ENCODE results near the gene IQCH. TPM values are rescaled to one million over a fixed set of nuclear protein-coding genes. Genes with fewer than 3 reads are reported as not detected.
A peak's percentile ranks its signal among the peaks of the same experiment; 100 is the strongest.

IQCH gene
- total and polyA plus RNA-seq, 9 of the 15 experiments (the other 6 are each of a cell fraction or from before 2014, with no cell fraction given): 1.8 to 3.9 (median 2.7) TPM

DNA sequence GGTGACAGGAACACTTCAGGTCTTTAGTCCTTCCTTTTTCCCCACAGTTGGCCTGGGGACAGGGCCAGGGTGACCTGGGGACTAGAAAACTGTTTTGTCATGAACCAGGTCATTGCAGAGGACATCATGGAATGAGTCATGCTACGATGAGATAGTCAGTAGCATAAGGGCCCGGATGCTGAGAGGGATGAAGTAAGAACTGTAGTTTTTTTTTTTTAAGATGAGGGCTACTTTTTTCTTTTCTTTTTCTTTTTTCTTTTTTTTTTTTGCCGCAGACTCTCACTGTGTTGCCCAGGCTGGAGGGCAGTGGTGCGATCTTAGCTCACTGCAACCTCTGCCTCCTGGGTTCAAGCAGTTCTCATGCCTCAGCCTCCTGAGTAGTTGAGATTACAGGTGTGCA is 295.9 kb downstream of the IQCH start (continued):
- 0 out of 4 replicates have a peak, but pooled peaks of 1 of the 2 experiments have one; percentile 20 for TF ChIP-seq HDAC1 (IDR thresholded peaks at IDR 0.05)
- TF ChIP-seq FUS (optimal IDR thresholded peaks at IDR 0.05; ENCODE audit: low read depth, low read length): no peak
- TF ChIP-seq PYGO2 (tag; IDR thresholded peaks at IDR 0.05): peak; percentile 63; the same call in 1 of the 2 replicates
- TF ChIP-seq ZNF507 (tag; conservative IDR thresholded peaks at IDR 0.05): no peak
- peak; percentile 98 for TF ChIP-seq ESRRA (IDR thresholded peaks at IDR 0.05; ENCODE audit: borderline replicate concordance, low read depth)
- peak; percentile 70; the same call in 1 of the 2 replicates for TF ChIP-seq CREM (IDR thresholded peaks at IDR 0.05; ENCODE audit: low read depth)
- TF ChIP-seq, protein P1, sequence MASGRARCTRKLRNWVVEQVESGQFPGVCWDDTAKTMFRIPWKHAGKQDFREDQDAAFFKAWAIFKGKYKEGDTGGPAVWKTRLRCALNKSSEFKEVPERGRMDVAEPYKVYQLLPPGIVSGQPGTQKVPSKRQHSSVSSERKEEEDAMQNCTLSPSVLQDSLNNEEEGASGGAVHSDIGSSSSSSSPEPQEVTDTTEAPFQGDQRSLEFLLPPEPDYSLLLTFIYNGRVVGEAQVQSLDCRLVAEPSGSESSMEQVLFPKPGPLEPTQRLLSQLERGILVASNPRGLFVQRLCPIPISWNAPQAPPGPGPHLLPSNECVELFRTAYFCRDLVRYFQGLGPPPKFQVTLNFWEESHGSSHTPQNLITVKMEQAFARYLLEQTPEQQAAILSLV (tag; IDR thresholded peaks at IDR 0.05): 0 out of 2 replicates have a peak, but pooled peaks have one; percentile 10
- peak; percentile 69; the same call in 1 of the 2 replicates for TF ChIP-seq ZKSCAN8 (CRISPR knock-in tag; IDR thresholded peaks at IDR 0.05)
- TF ChIP-seq CEBPG (CRISPR knock-in tag; IDR thresholded peaks at IDR 0.05): no peak
- TF ChIP-seq CEBPG (tag; conservative IDR thresholded peaks at IDR 0.05 in 1 of 2, IDR thresholded peaks at IDR 0.05 in 1 of 2): peak; percentile 34 to 39; a peak in 2 of 4 replicates
- TF ChIP-seq, protein P2, sequence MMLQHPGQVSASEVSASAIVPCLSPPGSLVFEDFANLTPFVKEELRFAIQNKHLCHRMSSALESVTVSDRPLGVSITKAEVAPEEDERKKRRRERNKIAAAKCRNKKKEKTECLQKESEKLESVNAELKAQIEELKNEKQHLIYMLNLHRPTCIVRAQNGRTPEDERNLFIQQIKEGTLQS (IDR thresholded peaks at IDR 0.05): peak; percentile 96
- TF ChIP-seq, protein P2 (CRISPR knock-in tag; conservative IDR thresholded peaks at IDR 0.05): peak; percentile 75; the same call in 1 of the 2 replicates
- peak; percentile 96 for TF ChIP-seq ZNF592 (IDR thresholded peaks at IDR 0.05)
- TF ChIP-seq SMARCB1 (IDR thresholded peaks at IDR 0.05; ENCODE audit: insufficient read length, low read depth): no peak
- peak; percentile 89 for TF ChIP-seq DPF2 (IDR thresholded peaks at IDR 0.05)
- no peak for TF ChIP-seq KDM4B (IDR thresholded peaks at IDR 0.05; ENCODE audit: borderline replicate concordance in 2 of 2, low read depth in 1 of 2)
- TF ChIP-seq HDAC8 (tag; IDR thresholded peaks at IDR 0.05): 0 out of 2 replicates have a peak, but pooled peaks have one; percentile 35
- TF ChIP-seq MYC (IDR thresholded peaks at IDR 0.05; ENCODE audit: low read depth, low read length): no peak
- TF ChIP-seq MYC (CRISPR knock-in tag; IDR thresholded peaks at IDR 0.05; ENCODE audit: borderline replicate concordance, low read depth): no peak
- peak; percentile 74; the same call in 1 of the 2 replicates for TF ChIP-seq ZNF644 (tag; IDR thresholded peaks at IDR 0.05; ENCODE audit: low read depth)
- TF ChIP-seq TEAD4 (IDR thresholded peaks at IDR 0.05; ENCODE audit: low read length): no peak
- TF ChIP-seq TEAD4 (CRISPR knock-in tag; IDR thresholded peaks at IDR 0.05; ENCODE audit: borderline replicate concordance): no peak
- TF ChIP-seq RHOXF2B (CRISPR knock-in tag; conservative IDR thresholded peaks at IDR 0.05): no peak
- peak; percentile 75; the same call in 1 of the 2 replicates for TF ChIP-seq ZNF175 (CRISPR knock-in tag; IDR thresholded peaks at IDR 0.05; ENCODE audit: low read depth)

Measured in K562 (cell line).